ENCODE data around the gene TMEM79.

TMEM79 gene

GRCh38 chr1:156293098-156293434, 8.9 kb downstream of the TMEM79 start:
- H3K27ac ChIP-seq = peak overlapping the region; percentile 58
- ChIA-PET POLR2A (ENCODE audit: low non-redundant PET) (no interaction called here), CTCF (no interaction called here)
- no peak for TF ChIP-seq CTCF (conservative IDR thresholded peaks at IDR 0.05; ENCODE audit: low read depth)
- no peak for DNase-seq (ENCODE audit: low spot score)

DNA sequence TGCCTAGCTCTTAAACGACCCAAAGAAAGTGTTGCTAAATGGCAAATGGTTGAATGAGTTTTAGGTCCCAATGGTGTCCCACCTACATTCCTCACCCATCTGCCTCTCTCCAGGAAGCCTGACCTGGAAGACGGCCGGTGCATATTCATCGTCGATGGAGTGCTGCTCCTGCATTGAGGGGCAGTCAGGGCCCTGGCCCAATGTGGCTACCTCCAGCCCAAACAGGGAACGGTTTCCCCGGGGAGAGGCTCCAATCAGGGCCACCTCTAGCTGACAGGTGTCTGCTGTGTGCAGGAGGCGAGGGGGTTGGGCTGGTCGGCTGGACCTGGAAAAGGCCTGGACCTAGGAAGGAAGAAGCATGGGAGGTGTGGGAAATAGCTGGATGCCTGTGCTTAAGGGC, 9.8 kb downstream of the TMEM79 start:
- POLR2A ChIA-PET (ENCODE audit: low non-redundant PET) = no interaction called here
- no peak for DNase-seq (ENCODE audit: low spot score)
- no peak for TF ChIP-seq CTCF (conservative IDR thresholded peaks at IDR 0.05; ENCODE audit: low read depth)
- peak overlapping the region; percentile 58; the same call in 1 of the 2 replicates for H3K27ac ChIP-seq
- CTCF ChIA-PET = no interaction called here

DNA sequence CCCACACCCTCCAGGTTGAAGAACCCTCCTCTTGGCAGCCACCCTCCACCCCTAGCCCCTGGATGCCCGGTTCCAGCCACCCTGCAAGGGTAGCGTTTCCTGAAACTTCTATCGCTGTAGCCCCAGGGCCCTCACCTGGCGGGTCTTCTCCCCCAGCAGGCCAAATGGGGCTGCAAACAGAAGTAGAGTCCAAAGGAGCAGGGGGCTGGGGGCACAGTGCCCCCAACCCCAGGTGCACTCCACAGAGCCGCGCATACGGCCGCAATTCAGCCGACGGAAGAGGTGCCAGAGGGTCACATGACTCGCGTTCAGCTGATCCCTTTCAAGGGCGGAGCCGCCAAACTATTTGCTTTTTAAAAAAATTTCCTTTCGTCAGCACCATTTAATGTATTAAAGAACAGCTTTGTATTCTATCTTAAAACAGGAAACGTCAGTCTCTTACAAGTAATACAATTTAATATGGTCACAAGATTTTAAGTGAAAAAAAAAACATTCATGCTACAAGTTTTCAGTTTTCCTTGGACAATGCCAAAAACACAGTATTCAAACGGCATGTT, 11.3 kb downstream of the TMEM79 start, which contains the start of gene GLMP:
GLMP (minus strand) TSS at position 289 of the 557 bp plus-strand sequence; CDS start at position 255, 34 bp downstream.
- ChIA-PET CTCF (interaction anchor here (0.6 to 0.7 kb wide), 2 partner anchors 9 to 11 kb away, joined by 3 to 7 read pairs; no protein-coding TSS in a partner anchor), POLR2A (ENCODE audit: low non-redundant PET) (no interaction called here)
- H3K27ac ChIP-seq = peak within 1 kb of the TSS; percentile 52
- no peak for TF ChIP-seq CTCF (conservative IDR thresholded peaks at IDR 0.05; ENCODE audit: low read depth)
- peak; percentile 57 for DNase-seq (ENCODE audit: low spot score)

- ChIA-PET POLR2A (ENCODE audit: low non-redundant PET) (no interaction called here), CTCF (interaction anchor here (1.2 kb wide), 1 partner anchor 74 kb away, joined by 5 read pairs; no protein-coding TSS in a partner anchor)
- TF ChIP-seq CTCF (conservative IDR thresholded peaks at IDR 0.05; ENCODE audit: low read depth) = no peak
- H3K27ac ChIP-seq = peak within 1 kb of the TSS; percentile 4; the same call in 1 of the 2 replicates
- DNase-seq (ENCODE audit: low spot score) = no peak
Measured at GRCh38 chr1:156298852-156299357, 14.8 kb downstream of the TMEM79 start, which contains the start of gene VHLL. Gene VHLL (minus strand): TSS chr1:156299307. CDS start chr1:156299189, 118 bp downstream.

DNA sequence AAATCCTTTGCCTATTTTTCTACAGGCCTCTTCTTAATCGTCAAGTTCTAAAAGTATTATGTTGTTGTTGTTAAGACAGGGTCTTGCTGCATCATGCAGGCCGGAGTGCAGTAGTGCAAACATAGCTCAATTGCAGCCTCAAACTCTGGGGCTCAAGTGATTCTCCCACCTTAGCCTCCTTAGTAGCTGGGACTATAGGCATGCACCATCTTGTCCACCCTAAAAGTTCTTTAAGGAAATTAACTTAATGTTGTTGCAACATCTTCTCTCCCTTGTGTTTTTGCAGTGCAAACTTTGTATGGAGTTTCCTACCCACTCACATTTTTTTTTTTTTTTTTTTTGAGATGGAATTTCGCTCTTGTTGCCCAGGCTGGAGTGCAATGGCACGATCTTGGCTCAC, 19.1 kb downstream of the TMEM79 start:
- ChIA-PET CTCF (interaction anchor here (0.6 kb wide), 1 partner anchor 28 kb away, joined by 3 read pairs; no protein-coding TSS in a partner anchor), POLR2A (ENCODE audit: low non-redundant PET) (interaction anchor here (0.7 kb wide), 1 partner anchor 19 kb away, joined by 8 read pairs; no protein-coding TSS in a partner anchor)
- no peak for TF ChIP-seq CTCF (conservative IDR thresholded peaks at IDR 0.05; ENCODE audit: low read depth)
- no peak for DNase-seq (ENCODE audit: low spot score)
- H3K27ac ChIP-seq = peak overlapping the region; percentile 72

- no peak for TF ChIP-seq CTCF (conservative IDR thresholded peaks at IDR 0.05; ENCODE audit: low read depth)
- H3K27ac ChIP-seq = peak overlapping the region; percentile 54
- ChIA-PET POLR2A (ENCODE audit: low non-redundant PET) (no interaction called here), CTCF (interaction anchor here (0.6 kb wide), 1 partner anchor 44 kb away, joined by 4 read pairs; no protein-coding TSS in a partner anchor)
- no peak for DNase-seq (ENCODE audit: low spot score)
Measured at GRCh38 chr1:156305215-156305614, 21.1 kb downstream of the TMEM79 start.
